GM19238 (cell line): ENCODE results near the gene DDX19B.
"Not testable (repeated sequence)": the region's sequence is repeated elsewhere in the genome, so short reads cannot be mapped to it uniquely, and the experiment has no call there.

Experiments used
- DNase-seq: peaks from one replicate; pipeline ENCODE4 v3.0.0; 2011; ENCODE audit warnings: low spot score; ENCODE audit not compliant: insufficient read length

DDX19B gene

GRCh38 chr16:70287304-70287971 lies 11.5 kb upstream of the DDX19B start:
- DNase-seq = not testable (repeated sequence)

GRCh38 chr16:70289229-70290094 lies 9.5 kb upstream of the DDX19B start, which contains the start of gene AARS1:
TSS of gene AARS1 (minus strand) at chr16:70289506. CDS start at chr16:70282763, 6,743 bp downstream.
- peak; percentile 91 for DNase-seq

- DNase-seq = no peak
These were observed 8.0 kb upstream of the DDX19B start for GRCh38 chr16:70290949-70291519.

- DNase-seq = not testable (repeated sequence)
These were observed 6.8 kb upstream of the DDX19B start for GRCh38 chr16:70292148-70292547.

GRCh38 chr16:70294385-70295025 lies 4.5 kb upstream of the DDX19B start:
- no peak for DNase-seq

- DNase-seq = no peak
These were observed 3.4 kb upstream of the DDX19B start for GRCh38 chr16:70295634-70296033.

GRCh38 chr16:70301121-70301520 lies 2.1 kb downstream of the DDX19B start:
- DNase-seq = no peak

GRCh38 chr16:70302745-70303144 lies 3.8 kb downstream of the DDX19B start:
- DNase-seq = no peak

GRCh38 chr16:70304892-70305448 lies 6.0 kb downstream of the DDX19B start:
- DNase-seq = no peak

GRCh38 chr16:70306880-70307279 lies 7.9 kb downstream of the DDX19B start:
- no peak for DNase-seq

GRCh38 chr16:70307726-70308125 lies 8.7 kb downstream of the DDX19B start:
- DNase-seq = not testable (repeated sequence)

GRCh38 chr16:70320121-70320520 lies 21.1 kb downstream of the DDX19B start:
- no peak for DNase-seq

GRCh38 chr16:70324998-70325747 lies 26.2 kb downstream of the DDX19B start:
- DNase-seq = no peak

- DNase-seq = no peak
These were observed 32.1 kb downstream of the DDX19B start for GRCh38 chr16:70331091-70331490.

GRCh38 chr16:70331588-70332358 lies 32.8 kb downstream of the DDX19B start:
- DNase-seq = no peak

GRCh38 chr16:70332728-70333127 lies 33.7 kb downstream of the DDX19B start:
- DNase-seq = not testable (repeated sequence)

GRCh38 chr16:70337814-70338213 lies 38.8 kb downstream of the DDX19B start:
- DNase-seq = no peak

- no peak for DNase-seq
These were observed 42.6 kb downstream of the DDX19B start for GRCh38 chr16:70341600-70341999.

GRCh38 chr16:70342016-70342415 lies 43.0 kb downstream of the DDX19B start:
- no peak for DNase-seq

- no peak for DNase-seq
These were observed 46.9 kb downstream of the DDX19B start for GRCh38 chr16:70345840-70346239.
